Stimulated activated CD8-positive, alpha-beta memory T cell treated with anti-CD3 and anti-CD28 coated beads, Interleukin-7, amount 100 ng/mL, for 48 hours (primary cell): ENCODE results near the gene GJC1.

Experiments used
- DNase-seq, 2 donors: peaks; one replicate each; pipeline ENCODE4 v3.0.0-alpha.2; 2020; ENCODE audit warnings: low read depth in 1 of 2; ENCODE audit errors: extremely low read depth in 1 of 2

Gene GJC1

DNA sequence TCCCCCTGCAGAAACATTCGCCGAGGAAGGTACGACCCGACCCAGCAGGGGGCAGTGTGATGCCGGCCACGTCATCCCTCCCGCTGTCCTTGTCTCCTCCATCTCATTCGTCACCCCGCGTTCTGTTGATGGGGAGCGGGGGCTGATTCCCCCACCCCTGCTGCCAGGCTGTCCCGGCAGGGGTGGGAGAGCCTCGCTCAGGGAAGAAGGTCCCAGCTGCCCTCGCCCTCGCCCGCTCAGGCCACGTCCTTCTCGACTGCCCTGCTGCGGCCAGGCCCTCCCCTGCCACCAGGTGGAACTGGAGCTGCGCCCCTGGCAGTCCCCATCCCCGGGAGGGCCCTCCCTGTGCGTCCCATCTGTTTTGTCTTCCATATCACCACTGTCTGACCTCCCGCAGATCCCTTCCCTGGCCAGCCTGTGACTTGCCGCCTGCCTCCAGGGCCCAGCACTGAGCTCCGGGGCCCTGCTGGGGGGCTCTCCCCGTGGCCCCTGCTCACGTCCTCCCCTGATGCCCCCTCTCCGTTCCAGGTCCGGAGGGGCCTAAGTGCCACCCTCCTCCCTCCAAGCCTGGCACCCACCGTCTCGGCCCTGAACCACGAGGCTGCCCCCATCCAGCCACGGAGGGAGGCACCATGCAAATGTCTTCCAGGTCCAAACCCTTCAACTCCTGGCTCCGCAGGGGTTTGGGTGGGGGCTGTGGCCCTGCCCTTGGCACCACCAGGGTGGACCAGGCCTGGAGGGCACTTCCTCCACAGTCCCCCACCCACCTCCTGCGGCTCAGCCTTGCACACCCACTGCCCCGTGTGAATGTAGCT is 50.7 kb downstream of the GJC1 start:
- DNase-seq, result peak; percentile 58 to 63

DNA sequence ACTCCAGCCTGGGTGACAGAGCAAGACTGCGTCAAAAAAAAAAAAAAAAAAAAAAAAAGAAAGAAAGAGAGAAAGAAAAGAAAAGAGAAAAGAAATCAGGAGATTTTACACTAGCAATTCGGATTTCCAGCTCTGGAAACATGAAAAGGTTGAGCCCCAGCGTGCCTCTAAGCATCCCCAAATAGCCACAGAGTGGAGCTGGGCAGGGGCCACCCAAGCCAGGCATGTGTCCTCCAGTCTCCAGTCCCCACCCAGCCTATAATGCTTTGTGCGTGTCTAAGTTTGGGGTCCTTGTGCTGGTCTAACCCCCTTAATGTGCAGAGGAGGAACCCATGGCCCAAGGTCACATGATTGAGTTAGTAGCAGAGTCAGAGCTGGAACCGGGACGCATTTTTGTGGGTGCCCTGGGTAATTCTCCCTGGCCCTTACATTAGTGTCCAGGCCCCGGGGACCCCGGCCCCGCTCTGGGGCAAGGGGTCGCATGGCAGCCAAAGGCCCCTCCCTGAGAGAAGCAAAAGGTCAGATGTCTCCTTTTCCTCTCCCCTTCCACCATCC is 51.4 kb downstream of the GJC1 start:
- no peak for DNase-seq

DNA sequence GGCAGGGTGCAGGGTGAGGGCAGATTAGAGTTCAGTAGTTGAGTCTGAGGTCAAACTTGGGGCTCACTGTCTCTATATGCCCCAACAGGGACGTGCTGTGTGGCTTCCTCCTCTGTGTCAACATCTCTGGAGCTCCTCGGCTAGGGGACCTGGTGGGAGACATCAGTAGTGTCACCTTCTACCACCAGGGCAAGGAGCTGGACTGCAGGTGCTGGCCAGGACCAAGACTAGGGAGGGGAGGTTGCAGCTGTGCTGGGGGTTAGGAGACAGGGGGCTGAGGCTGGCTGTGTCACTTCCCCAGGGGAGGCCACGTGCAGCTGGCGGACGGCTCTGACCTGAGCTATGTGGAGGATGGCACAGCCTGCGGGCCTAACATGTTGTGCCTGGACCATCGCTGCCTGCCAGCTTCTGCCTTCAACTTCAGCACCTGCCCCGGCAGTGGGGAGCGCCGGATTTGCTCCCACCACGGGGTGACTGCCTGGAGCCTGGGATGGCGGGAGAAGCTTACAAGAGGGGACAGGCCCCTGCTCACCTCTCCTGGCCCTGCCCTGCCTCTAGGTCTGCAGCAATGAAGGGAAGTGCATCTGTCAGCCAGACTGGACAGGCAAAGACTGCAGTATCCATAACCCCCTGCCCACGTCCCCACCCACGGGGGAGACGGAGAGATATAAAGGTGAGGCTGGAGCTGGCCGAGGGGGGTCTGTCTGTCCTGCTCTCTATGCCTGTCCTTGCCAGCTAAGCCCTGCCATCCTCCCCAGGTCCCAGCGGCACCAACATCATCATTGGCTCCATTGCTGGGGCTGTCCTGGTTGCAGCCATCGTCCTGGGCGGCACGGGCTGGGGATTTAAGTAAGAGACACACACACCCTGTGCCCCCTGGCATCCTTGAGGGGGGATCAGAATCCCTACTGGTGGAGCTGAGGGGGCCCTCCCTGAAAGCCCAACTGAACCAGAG is 52.4 kb downstream of the GJC1 start:
- DNase-seq, result no peak

DNA sequence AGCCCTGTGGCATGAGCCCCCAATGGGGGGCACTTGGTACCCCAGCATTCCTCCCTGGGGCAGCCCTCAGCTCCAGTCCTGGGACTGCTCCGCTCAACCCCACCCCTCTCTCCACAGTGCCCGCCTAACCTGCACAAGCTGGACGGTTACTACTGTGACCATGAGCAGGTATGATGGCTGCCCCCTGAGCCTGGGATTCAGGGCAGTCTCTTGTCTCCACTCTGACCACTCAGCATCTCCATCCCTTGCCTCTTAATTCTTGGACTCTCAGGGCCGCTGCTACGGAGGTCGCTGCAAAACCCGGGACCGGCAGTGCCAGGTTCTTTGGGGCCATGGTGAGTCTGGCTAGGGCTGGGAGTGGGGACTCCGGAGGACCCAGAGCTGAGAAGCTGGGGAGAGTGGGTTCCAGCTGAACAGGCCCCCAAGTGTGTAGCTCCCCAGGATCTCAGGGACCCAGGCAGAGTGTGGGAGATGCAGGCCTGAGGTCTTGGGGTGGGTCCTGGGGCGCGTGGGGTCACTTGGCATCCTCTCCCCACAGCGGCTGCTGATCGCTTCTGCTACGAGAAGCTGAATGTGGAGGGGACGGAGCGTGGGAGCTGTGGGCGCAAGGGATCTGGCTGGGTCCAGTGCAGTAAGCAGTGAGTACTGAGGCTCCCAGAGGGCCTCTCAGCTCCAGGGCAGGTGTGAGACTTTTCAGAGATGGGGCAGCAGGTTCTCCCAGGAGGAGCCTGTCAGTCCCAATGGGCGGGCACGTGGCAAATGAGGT is 53.3 kb downstream of the GJC1 start:
- DNase-seq, result no peak

DNA sequence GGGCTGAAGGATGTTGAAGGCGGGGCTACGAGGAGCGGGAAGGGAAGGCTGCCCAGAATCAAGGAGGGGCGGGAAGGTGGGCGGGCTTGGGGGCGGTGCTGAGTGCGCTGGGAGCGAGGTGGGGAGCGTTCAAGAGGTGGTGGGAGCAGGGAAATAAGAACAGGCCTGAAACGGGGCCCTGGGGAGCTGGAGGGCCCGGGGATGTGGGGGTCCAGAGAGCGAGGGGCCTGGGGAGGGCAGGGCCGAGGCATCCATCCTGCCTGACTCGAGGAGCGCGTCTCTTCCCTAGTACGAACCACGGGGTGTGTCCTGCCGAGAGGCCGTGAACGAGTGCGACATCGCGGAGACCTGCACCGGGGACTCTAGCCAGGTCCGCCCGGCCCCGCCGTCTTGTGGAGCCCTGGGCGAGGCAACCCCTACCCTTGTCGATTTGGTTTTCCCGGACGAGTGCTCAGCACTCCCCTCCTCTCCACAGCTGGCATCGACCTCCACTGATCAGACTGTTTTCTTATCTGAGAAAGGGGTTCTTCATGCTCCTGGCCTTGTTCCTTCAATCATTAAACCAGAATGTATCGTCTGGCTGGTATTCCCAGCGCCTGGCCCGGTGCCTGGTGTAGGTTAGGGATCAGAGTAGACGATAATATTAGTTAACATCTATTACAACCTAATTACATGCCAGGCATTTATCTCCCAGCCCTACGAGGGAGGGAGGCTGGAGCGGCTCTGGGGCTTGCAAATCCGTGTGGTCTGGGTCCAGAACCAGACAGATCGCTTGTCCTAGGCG is 54.1 kb downstream of the GJC1 start:
- no peak for DNase-seq

DNA sequence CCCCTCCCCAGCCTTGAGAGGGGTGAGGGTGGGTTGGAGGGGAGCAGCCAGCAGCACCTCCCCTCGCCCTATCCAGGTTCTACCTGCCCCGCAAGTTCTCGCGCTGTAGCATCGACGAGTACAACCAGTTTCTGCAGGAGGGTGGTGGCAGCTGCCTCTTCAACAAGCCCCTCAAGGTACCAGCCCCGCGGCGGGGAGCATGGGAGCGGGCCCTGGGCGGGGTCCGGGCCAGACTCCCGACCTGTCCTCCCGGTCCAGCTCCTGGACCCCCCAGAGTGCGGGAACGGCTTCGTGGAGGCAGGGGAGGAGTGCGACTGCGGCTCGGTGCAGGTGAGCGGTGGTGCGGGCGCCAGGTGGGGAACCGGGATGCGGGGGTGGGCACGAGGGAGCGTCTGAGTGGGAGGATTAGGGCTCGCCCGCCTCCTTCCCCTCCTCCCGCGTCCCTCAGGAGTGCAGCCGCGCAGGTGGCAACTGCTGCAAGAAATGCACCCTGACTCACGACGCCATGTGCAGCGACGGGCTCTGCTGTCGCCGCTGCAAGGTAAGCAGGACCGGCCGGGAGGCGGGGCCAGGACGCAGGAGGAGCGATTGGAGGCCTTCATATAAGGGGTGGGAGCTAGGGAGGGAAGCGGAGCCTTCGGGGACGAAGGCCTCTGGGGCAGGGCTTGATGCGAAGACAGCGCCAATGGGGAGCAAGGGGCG is 54.8 kb downstream of the GJC1 start:
- peak; percentile 94 to 98 for DNase-seq

DNA sequence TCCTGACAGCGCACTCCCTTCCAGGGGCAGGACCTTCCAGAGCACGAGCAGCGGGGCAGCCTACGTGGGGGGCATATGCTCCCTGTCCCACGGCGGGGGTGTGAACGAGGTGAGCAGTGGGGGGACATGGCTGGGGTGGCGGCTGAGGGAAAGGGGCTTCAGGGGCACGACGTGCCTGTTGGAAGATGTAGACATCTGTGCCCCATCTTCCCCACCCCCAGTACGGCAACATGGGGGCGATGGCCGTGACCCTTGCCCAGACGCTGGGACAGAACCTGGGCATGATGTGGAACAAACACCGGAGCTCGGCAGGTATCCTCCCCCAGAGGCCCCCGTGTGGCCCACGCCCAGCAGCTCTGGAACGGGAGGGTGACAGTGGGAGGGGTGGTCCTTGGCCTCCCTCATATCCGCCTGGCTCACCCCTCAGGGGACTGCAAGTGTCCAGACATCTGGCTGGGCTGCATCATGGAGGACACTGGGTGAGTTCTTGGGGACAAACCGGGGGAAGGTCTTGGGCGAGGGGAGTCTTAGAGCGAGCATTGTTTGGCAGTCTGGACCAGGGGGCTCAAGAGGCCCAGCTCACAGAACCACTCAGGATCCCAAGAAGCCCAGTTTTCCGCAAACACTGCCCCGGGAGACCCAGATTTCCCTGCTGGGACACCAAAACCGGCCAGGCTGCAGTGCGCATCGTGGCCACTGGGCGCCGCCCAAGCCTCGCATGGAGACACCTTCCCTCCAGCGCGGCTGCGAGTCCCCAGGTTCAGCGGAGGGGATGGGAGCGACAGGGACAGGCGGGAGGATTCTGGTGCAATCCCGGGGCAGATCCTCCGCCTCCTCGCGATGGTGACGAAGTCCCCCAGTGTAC is 55.6 kb downstream of the GJC1 start:
- DNase-seq, result peak; percentile 65 to 77

DNA sequence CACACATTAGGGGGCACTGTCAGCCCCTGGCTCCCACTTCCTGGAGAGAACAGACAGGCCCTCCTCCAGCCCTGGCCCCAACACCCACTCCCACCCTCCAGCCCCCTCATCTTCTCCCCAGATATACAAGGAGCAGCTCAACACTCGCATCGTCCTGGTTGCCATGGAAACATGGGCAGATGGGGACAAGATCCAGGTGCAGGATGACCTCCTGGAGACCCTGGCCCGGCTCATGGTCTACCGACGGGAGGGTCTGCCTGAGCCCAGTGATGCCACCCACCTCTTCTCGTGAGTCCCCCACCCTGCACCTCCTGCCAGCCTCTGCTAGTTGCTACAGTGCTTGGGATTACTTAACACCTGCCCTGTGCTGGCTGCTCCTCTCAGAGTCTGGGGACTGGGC is 56.9 kb downstream of the GJC1 start:
- no peak for DNase-seq

DNA sequence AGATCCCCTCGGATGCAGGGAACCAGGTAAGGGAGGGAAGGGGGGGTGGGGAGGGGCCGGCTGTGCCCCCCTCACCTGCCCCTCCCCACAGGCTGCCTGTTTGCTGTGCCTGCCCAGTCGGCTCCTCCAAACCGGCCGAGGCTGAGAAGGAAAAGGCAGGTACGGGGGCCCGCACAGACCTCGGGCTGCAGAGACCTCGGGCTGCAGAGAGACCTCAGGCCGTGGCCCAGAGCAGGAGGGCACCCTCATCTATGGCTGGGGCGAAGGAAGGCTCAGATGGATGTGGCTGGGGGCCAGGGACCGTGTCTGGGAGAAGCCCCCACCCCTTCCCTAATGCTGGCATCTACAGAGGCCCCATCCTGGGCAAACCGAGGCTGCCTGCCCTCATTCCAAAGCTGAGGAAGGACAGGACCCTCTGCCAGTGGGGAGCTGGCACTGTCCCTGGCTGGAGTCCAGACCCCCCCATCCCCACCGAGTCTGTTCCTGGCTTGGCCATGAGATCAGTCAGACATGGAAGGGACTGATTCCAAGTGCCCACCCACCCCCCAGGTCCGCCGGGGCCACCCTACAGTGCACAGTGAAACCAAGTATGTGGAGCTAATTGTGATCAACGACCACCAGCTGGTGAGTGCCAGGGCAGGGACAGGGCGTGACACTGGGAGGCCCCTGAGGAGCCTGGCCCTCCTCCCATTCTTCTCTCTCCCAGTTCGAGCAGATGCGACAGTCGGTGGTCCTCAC is 57.6 kb downstream of the GJC1 start:
- no peak for DNase-seq

DNA sequence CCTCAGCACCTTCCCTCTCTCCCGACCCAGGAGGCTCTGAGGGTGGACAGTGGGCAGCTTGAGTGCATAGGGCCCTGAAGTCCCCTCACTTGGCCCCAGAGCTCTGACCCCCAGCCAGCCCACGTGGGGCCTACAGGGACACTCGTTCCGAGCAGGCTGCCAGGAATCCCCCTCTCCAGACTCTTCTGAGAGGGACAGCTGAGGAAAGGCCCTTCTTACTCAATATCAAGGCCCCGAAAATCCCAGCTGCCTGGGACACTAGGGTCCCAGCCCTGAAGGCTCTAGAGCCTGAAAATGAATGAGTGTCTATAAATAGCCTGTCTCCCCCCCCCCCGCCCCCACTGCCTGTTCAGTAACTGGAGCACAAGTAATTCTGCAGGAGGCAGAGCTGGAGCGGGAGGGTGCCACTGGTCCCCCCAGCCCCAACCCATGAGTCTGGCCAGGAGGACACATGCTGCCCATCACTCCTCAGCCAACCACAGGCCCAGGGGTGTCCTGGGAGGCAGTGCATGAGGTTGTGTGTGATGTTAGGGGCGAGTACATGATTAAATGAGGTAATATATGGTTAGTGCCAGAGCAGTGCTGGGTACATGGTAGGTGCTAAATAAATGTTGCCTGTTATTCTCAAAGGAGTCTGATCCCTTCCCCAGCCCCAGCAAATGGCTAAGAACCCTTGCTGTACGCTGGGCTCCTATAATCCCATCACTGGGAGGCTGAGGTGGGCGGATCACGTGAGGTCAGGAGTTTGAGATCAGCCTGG is 59.7 kb downstream of the GJC1 start:
- DNase-seq, result no peak

DNA sequence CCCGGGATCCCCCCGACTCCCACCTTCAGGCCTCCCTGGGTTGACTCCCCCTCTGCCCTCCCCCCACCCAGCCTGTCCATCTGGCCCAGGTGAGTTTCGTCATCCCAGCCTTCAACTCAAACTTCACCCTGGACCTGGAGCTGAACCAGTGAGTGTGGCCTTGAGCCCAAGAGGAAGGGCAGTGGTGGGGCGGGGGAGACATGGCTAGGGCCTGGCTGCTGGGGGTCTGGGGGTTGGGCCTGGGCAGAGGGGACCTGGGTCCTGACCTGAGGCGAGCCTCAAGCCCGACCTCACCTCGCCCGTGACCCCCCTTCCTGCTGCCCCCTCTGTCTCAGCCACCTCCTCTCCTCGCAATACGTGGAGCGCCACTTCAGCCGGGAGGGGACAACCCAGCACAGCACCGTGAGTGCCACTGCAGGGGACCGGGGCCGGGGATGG is 60.4 kb downstream of the GJC1 start:
- no peak for DNase-seq

DNA sequence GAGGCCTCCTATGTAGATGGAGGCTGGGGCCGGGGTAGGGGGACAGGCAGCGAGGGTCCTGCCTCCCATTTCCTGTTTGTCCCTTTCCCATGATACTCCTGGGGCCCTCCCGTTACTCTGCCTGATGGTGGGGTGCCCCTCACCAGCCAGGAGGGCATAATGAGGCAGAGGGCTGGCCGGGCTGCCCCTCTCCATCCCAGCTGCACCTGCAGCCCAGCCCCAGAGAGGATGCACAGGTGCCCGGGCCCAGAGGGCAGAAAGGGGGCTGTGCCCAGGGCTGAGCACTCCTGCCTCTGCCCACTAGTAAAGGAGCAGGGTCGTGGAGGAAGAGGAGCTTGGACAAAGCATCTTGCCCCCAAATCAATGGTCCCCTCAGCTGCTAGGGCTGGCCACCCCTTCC is 60.9 kb downstream of the GJC1 start:
- no peak for DNase-seq

DNA sequence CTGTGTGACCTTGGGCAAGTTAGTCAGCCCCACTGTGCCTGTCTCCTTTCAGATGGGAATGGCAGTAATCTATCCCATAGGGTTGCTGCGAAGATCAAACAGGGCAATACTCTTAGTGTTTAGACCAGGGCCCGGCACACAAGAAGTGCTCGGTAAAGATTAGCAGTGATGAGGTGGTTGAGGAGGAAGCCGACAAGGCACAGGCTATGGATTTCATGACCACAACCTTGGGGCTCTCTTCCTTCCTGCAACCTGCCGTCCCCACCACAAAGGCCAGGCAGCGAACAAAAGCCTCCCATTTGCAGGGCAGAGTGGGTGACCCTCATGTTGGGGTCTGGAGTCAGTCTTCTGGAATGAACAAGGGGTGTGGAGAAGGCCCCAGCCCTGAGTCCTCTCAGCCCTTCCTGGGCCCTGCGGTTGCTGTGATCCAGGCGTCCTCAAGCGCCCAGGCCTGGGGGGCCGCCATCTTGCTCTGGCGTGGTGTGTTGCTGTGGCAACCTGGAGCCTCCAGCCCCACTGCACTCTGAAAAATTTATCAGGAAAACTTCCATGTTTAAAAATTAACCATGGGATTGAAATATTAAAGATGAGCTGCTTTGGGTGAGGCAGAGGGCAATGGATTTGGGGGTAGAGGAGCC is 61.5 kb downstream of the GJC1 start:
- no peak for DNase-seq

DNA sequence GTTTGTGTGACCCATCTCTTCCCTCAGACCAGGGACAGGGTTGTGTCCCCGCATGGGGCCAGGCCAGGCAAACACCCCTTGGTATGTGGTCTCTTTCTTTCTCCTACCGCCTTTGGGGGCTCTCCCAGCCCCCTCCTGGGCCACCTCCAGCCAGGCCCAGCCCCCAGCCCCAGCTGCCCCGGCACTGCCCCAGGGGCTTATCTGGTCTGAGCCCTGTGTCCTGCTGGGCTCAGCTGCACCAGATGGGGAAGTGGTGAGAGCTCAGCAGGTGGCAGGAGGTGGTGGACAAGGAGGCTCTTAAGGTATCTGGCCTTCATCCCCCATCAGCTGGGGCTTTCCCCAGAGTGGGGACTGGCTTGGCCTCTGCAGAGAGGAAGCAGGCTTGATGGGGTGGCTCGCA is 62.6 kb downstream of the GJC1 start:
- DNase-seq, result no peak

DNA sequence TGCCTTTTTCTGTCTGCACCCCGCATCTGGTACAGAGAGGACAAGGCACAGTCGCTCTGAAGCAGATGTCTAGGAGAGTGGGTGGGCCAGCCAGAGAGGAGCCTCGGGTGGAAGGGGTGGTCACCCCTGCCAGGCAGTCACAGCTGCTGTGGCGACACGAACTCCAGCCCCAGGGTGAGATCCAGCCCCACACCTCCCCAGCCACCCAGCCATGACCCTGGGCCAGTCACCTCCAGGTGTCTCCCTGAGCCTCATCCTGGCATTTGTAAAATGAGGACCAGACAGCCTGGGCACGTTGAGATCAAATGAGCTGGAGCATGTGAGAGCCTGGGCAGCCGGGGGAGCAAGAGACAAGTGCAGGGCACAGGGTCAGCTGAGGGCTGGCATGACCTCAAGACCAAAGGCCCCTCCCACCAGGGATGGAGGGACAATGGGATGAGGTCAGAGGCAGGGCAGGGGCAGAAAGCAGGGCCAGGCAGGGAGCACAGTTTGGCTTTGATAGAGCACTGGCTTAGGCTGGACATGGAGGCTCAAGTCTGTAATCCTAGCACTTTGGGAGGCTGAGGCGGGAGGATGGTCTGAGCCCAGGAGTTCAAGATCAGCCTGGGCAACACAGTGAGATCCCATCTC is 63.6 kb downstream of the GJC1 start:
- DNase-seq, result no peak

DNA sequence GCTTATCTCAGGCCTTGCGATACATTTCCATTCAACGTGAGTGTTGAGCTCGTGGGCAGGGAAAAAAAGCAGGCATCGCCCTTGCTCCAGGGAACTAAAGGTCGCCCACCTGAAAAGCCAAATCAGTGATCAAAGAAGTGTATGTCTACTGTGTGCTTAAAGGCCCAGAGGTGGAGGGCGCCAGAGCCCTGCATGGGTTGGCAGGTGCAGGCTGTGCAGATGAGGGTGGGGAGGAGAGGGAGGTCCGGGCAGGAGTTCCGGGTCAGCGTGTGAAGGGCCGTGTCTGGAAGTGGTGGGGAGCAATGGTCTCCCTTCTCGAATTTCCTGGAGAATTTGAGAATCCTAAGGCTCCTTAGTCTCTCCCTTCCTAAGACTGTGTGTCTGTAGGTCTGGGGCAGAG is 64.1 kb downstream of the GJC1 start:
- DNase-seq, result no peak
